Colonic mucosa (tissue), 4 donors: ENCODE results near the gene SUGP1. TPM values are rescaled to one million over a fixed set of nuclear protein-coding genes. Genes with fewer than 3 reads are reported as not detected.

Experiments
- DNase-seq: peaks from one replicate; pipeline ENCODE4 v3.0.0-alpha.2; 2020
- H3K27ac ChIP-seq: fragments of 200-600 bp; one replicate; pipeline ENCODE4 v1.8.0; 2021
- H3K27me3 ChIP-seq: fragments of 200-600 bp; one replicate; pipeline ENCODE4 v1.8.0; 2021
- H3K36me3 ChIP-seq: fragments of 200-600 bp; one replicate; pipeline ENCODE4 v1.8.0; 2021
- H3K4me1 ChIP-seq: fragments of 200-600 bp; one replicate; pipeline ENCODE4 v1.8.0; 2021; ENCODE audit warnings: mild to moderate bottlenecking
- H3K4me3 ChIP-seq: fragments of 200-600 bp; one replicate; pipeline ENCODE4 v1.8.0; 2021
- H3K9ac ChIP-seq, 2 donors: one replicate each; pipeline ENCODE4 v1.7.0; 2013; ENCODE audit warnings: control low read depth in 2 of 2, low read depth in 2 of 2, low read length in 2 of 2
- H3K9me3 ChIP-seq: fragments of 200-600 bp; one replicate; pipeline ENCODE4 v1.8.0; 2021
- intact Hi-C: fragments of 100-400 bp; cut with DNase I; formaldehyde crosslinking; loops from one replicate; pipeline ENCODE4 v1.14.1; 2022
- total RNA-seq, 2 donors: library from RNA; stranded (reverse); fragmentation: NEBNext Ultra II Directional in 1 of 2; extraction: Animal tissue kit (Norgen Biotek cat#: 25700) in 1 of 2; gene quantifications; one replicate each; pipeline ENCODE4 v1.2.1, GENCODE V29; 2021
- TF ChIP-seq, protein P1 (sequence below): fragments of 200-600 bp; IDR thresholded peaks from one replicate; pipeline ENCODE4 v1.8.0; 2022; ENCODE audit warnings: antibody characterized with exemption, mild to moderate bottlenecking
- donor health status: healthy.
- donor health status: DM: no; HTN: no; CAD: no.
- donor health status: DM: no; HTN: no; CAD: no.

Gene SUGP1
- total RNA-seq, 2 donors from 2014 or later: 33.2 to 54.7 TPM

DNA sequence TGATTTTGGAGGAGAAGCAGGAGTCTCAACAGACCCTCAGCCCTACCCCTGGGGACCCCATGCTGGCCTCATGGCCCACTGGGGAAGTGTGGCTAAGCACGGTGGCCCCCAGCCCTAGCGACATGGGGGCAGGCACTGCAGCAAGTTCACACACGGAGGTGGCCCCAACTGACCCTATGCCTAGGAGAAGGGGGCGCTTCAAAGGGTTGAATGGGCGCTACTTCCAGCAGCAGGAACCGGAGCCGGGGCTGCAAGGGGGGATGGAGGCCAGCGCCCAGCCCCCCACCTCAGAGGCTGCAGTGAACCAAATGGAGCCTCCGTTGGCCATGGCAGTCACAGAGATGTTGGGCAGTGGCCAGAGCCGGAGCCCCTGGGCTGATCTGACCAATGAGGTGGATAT lies 93.6 kb downstream of the SUGP1 start:
- TF ChIP-seq, protein P1, sequence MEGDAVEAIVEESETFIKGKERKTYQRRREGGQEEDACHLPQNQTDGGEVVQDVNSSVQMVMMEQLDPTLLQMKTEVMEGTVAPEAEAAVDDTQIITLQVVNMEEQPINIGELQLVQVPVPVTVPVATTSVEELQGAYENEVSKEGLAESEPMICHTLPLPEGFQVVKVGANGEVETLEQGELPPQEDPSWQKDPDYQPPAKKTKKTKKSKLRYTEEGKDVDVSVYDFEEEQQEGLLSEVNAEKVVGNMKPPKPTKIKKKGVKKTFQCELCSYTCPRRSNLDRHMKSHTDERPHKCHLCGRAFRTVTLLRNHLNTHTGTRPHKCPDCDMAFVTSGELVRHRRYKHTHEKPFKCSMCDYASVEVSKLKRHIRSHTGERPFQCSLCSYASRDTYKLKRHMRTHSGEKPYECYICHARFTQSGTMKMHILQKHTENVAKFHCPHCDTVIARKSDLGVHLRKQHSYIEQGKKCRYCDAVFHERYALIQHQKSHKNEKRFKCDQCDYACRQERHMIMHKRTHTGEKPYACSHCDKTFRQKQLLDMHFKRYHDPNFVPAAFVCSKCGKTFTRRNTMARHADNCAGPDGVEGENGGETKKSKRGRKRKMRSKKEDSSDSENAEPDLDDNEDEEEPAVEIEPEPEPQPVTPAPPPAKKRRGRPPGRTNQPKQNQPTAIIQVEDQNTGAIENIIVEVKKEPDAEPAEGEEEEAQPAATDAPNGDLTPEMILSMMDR: no peak
- Histone ChIP-seq H3K4me3 (no peak overlapping the region), H3K27ac (no peak overlapping the region), H3K9ac (no peak overlapping the region), H3K27me3 (peaks cover 4% of the 10 kb centered on the region), H3K4me1 (no peaks in the 10 kb centered on the region), H3K36me3 (no peaks in the 10 kb centered on the region), H3K9me3 (no peaks in the 10 kb centered on the region)
- intact Hi-C loops: no loop called here
- no peak for DNase-seq

DNA sequence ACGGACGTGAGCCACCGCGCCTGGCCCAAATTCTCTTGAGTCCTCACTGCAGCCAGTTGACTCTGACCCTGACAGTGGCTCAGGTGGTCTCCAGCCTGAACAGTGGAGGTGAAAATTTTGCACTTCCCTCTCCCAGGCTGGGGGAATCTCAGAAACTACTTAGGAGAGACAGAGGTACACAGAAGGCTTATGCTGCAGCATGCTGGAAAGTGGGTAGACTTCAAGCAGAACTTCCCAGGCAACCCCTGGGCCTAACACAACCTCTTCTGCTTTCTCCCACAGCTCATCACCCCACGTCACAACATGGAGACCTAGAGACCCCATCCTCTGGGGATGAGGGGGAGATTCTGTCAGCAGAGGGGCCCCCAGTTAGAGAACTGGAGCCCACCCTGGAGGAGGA lies 94.1 kb downstream of the SUGP1 start:
- Histone ChIP-seq H3K4me1 (no peaks in the 10 kb centered on the region), H3K9me3 (no peaks in the 10 kb centered on the region), H3K27me3 (peaks cover 4% of the 10 kb centered on the region), H3K9ac (no peak overlapping the region), H3K27ac (no peak overlapping the region), H3K4me3 (no peak overlapping the region), H3K36me3 (no peaks in the 10 kb centered on the region)
- no peak for DNase-seq
- TF ChIP-seq, protein P1: no peak
- intact Hi-C loops: no loop called here

Other genes starting within 250 kb of the SUGP1 start
- 10 to 100 TPM; 17.6 to 33.6 TPM for gene TMEM161A, start 182.0 kb downstream of the SUGP1 start, total RNA-seq
- 1 to 10 TPM; 1.5 to 3.9 TPM for gene MEF2B, start 150.2 kb downstream of the SUGP1 start, total RNA-seq
- 10 to 100 TPM; 27.8 to 27.9 TPM for gene BORCS8, start 128.4 kb downstream of the SUGP1 start, total RNA-seq
- 10 to 100 TPM; 57.4 to 70.0 TPM for gene RFXANK, start 128.3 kb downstream of the SUGP1 start, total RNA-seq
- gene NR2C2AP, start 117.1 kb downstream of the SUGP1 start, total RNA-seq: 10 to 100 TPM in 1 of 2 donors, 1 to 10 TPM in 1; 8.1 to 29.5 TPM
- under 1 TPM in 1 of 2 donors, not detected in 1; 0.05 TPM for gene NCAN, start 108.6 kb downstream of the SUGP1 start, total RNA-seq
- 10 to 100 TPM in 1 of 2 donors, 1 to 10 TPM in 1; 3.3 to 11.7 TPM for gene TM6SF2, start 47.2 kb downstream of the SUGP1 start, total RNA-seq
- 10 to 100 TPM; 33.5 to 56.7 TPM for gene MAU2, start 320 bp upstream of the SUGP1 start, total RNA-seq
- gene GATAD2A, start 85.2 kb upstream of the SUGP1 start, total RNA-seq: 100 to 1,000 TPM; 102 to 145 TPM
- 1 to 10 TPM; 2.2 to 3.6 TPM for gene TSSK6, start 195.0 kb upstream of the SUGP1 start, total RNA-seq
- 100 to 1,000 TPM; 399 to 494 TPM for gene NDUFA13, start 195.7 kb upstream of the SUGP1 start, total RNA-seq
- 10 to 100 TPM in 1 of 2 donors, 1 to 10 TPM in 1; 1.9 to 17.3 TPM for gene YJEFN3, start 208.4 kb upstream of the SUGP1 start, total RNA-seq
- gene CILP2, start 217.8 kb upstream of the SUGP1 start, total RNA-seq: under 1 TPM; 0.05 to 0.35 TPM